Astrocyte (in vitro differentiated cells and primary cell): ENCODE measurements around the gene ETV6.

ENCODE experiments used
- CTCF ChIP-seq: IDR thresholded peaks from 2 replicates; pipeline ENCODE4 v1.5.1; 2011; ENCODE audit warnings: low read depth, mild to moderate bottlenecking, inconsistent platforms, low read length, moderate library complexity; ENCODE audit not compliant: insufficient read depth
- EZH2 ChIP-seq: IDR thresholded peaks from 2 replicates; pipeline ENCODE4 v1.6.1; 2012; ENCODE audit warnings: mild to moderate bottlenecking, low read length, inconsistent platforms; ENCODE audit not compliant: insufficient read depth

GRCh38 chr12:11820476-11820875, 171.0 kb downstream of the ETV6 start:
- TF ChIP-seq CTCF (no peak), EZH2 (no peak)
